NCI-H345 treated with DMSO at 0.1 percent for 48 hours (cell line): ENCODE results near the gene KLK15.

Experiments
- DNase-seq: peaks from one replicate; lab custom pipeline; 2025; ENCODE audit not compliant: unreplicated experiment; lab: John Stamatoyannopoulos, UW

KLK15 gene

DNA sequence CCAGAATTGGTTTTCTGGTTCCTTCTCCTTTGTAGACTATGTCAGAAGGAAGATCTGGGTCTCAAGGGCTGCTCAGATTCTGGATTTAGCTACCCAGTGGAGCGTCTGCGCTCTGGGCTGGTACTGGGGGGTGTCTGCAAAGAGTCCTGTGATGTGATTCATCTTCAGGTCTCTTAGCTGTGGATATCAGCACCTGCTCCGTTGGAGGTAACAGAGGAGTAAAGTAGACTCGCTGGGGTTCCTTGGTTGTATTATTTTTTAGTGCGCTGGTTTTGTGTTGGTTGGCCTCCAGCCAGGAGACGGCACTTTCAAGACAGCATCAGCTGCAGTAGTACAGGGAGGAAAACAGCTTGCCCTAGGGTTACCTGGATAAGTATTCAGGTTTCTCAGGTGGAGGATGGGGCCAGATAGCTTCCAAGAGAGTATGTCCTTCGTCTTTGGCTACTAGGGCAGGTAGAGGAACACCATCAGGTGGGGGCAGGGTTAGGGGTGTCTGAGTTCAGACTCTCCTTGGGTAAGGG, 10.4 kb upstream of the KLK15 start:
- DNase-seq: peak; percentile 36

DNA sequence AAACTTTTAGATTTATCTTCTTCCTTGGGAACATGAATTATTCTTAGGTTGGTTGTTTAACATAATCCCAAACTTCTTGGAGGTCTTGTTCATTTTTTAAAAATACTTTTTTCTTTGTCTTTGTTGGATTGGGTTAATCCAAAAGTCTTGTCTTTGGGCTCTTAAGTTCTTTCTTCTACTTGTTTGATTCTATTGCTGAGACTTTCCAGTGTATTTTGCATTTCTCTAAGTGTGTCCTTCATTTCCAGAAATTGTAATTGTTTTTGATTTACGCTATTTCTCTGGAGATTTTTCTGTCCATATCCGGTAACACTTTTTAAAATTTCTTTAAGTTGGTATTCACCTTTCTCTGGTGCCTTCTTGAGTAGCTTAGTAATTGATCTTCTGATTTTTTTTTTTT, 9.8 kb upstream of the KLK15 start:
- no peak for DNase-seq

DNA sequence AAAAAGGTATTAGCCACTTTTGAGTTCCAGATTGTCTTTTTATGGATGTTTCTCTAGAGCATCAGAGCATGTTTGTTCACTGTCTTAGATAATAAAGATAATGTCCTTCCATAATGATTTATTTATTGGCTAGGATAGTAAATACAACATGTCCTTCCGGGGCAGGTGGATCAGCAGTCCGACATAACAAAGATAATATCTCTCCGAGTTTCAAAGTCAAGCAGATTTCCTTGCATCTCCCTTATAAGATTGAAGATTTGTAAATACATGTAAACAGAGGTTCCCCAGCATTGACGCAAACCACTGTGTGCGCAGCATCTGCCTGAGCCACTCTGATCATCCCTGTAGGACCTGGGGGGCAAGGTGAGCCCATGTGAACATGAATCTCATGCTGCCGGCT, 8.8 kb upstream of the KLK15 start:
- DNase-seq: no peak

DNA sequence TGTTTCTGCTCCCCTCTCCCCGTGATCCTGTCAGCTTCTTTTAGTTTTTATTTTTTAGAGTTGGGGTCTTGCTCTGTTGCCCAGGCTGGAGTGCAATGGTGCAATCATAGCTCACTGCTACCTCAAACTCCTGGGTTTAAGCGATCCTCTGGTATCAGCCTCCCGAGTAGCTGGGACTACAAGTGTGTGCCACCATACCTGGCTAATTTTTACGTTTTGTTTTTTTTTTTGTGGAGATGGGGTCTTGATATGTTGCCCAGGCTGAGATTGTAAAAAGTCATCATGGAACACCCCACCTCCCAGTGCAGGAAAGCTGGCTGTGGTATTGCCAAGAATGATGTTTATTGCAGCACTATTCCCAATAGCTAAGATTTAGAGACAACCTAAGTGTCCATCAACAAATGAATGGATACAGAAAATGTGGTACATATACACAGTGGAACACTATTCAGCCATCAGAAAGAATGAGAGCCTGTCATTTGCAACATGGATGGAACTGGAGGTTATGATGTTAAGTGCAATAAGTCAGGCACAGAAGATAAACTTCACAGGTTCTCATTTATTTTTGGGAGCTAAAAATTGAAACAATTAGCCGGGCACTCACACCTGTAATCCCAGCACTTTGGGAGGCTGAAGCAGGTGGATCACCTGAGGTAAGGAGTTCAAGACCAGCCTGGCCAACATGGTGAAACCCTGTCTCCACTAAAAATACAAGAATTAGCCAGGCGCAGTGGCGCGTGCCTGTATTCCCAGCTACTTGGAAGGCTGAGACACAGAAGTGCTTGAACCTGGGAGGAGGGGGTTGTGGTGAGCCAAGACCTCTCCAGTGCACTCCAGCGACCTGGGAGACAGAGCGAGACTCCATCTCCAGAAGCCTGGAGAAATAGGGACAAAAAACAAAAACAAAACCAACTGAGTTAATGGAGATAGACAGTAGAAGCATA, 6.6 kb upstream of the KLK15 start:
- DNase-seq: no peak

DNA sequence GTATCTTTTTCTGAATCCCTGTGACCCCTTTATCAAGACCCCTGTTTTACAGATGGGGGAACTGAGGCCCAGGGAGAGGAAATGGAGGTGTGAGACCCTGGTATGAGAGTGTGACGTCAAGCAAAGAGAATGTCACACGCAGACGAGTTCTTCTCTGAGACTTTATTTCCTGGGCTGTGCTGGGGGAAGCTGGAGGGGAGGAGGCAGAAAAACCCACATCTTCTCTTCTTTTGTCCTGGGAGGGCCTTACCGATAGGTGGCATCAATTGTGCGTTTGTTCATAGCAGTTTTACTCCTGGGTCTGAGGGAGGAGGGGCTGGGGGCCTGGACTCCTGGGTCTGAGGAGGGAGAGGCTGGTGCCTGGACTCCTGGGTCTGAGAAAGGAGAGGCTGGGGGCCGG, 4.9 kb upstream of the KLK15 start:
- no peak for DNase-seq

DNA sequence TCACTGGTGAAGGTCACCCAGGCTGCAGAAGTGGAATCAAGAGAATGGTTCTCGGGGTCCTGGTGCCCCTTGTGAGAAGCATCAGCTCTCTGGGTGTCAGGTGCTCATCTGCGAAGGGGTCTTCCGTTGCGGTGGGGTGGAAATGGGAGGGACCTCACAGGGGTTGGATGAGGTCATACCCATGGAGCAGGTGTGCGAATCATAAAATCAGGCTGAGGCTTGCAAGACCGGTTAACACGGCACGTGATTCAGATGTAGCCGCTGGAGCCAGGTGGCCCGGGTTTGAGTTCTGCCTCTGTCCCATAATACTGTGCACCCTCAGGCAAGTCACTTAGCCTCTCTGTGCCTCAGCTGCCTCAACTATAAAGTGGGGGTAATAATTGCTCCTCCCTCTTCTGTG, 3.9 kb upstream of the KLK15 start:
- no peak for DNase-seq

DNA sequence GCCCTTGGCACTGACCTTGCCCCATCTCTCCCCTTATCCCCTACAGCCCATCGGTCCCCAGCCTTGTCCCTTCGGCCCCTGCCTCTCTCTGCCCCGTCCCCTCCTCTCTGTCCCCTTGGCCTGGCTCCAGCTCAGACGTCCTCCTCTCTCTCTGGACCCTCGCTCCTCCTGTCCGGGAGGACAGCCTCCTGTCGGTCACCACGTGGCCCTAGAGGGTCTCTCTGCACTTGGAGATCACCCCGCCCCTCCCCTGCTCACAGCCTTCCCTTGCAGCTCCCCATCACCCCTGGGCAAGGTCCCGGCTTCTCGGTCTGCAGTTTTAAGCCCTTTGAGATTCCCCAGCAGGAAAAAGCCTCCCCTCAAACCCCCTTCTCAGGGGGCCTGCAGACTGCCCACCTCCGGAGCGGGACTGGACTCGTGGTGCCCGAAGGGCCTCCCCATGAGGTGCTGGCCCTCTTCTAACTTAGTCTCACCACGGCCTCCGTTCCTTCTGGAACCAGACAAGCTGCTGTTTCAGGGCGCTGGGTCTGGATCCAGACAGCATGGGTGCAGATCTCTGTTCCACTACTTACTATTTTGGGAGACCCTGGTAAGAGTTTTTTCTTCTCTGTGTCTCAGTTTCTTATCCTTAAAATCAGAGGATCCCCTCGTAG, 3.3 kb upstream of the KLK15 start:
- DNase-seq: no peak

DNA sequence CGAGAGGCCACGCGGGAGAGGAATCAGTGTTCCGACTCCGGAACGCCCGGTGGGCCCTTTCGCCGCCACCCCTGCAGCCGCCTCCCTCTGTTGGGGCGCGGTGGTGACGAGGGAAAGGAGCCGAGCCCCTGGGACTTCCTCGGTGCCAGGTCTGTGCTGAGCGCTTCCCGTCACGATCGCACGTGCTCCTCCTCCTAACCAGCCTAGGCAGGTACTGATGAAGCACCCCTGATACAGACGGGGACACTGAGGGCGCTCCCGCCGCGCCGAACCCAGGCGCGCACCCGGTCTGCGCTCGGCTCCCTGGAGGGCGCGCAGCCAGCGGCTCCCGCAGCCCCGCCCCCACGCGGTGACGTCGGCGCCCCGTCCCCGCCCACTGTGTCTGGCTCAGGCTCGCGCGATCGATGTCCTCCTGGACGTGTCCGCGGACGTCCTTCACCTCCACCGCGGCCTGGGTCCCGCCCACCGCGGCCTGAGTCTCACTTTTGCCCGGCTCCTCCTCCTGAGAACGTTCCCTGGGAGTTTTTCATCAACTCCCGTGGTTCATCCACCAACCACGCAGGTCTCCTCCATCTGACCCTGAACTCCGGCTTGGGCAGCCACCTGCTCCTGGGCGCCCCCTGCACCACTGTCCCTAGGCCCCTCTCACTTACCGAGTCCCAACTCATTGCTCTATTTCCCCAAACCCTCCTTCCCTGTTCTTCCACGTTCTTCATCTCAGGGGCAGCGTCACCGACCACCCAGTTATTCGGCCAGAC, 2.6 kb upstream of the KLK15 start:
- peak; percentile 20 for DNase-seq

DNA sequence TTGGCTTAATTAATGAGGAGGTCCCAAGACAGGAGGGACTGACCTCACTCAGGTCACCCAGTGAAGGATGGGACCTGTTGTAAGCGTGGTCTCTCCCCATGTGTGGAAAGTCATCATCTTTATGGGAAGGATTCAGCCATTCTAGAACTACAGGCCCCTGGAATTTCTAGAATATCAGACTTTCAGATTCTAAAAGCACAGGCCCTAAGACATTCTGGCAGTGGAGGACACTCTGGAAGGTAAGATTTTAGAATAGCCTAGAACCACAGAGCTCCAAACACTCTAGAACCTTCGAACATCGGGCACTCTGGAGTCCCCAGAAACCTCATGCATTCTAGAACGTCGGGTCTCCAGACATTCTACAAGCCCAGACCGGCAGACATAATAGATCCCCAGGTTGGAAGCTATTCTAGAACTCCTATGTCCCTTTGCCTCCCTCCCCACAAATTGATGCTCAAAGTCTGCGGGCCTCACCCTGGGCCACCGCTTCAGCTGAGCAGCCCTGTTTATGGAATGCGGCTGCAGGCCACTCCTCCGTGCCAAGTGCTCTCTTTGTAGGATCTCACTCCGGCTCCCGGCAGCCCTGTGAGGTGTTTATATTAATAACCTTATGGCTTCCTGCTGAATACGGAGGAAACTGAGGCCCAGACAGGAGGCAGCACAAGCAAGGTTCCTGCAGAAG, 1.9 kb upstream of the KLK15 start:
- DNase-seq: peak; percentile 29

DNA sequence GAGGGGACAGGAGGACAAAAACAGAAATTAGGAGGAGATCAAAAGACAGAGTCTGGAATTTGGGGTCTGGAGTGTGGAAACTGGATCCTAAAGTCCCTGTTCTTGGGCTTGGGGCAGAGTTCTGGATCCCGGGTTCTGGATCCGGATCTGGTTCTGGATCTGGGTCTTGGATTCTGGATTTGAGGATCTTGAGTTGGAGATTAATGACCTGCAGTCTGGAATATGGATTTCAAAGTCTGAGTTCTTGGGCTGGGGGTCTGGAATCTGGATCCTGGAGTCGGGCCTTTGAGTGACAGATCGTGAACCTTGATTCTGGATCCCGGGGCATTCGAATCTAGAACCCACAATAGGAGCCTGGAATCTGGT, 411 bp upstream of the KLK15 start:
- DNase-seq: no peak

DNA sequence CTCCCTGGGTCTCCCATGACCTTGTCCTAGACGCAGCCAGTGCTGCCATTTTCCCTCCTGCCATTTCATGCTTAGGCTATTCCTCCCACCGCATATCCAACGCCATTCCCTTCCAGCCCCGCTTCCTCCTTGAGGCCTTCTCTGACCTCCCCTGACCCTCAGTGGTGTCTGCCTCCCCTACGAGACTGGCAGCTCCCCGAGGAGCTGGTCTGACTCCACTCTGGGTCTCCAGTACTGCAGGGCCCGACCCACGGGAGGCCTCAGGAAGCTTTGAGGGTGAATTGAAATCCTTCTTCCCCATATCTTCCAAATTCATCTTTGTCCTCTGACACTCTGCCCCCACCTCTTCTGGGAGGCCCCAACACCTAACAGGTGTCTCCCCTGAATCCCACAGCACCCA, 708 bp downstream of the KLK15 start:
- no peak for DNase-seq

DNA sequence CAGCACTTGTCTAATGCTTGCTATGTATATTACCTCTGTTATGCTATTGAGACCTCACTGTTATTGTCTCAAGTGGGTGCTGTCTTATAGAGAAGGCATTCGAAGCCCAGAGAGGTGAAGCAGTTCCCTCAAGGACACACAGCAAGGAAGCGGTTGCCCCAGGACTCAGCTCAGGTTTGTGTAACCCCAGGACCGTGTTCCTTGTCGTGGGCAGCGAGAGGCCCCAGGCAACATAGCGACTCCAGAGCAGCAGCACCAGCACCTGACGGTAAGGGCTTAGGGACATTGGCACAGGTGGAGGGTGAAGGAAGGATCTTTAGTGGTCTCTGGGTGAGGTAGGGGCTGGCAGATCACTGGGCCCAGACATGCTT, 2.4 kb downstream of the KLK15 start:
- DNase-seq: no peak

DNA sequence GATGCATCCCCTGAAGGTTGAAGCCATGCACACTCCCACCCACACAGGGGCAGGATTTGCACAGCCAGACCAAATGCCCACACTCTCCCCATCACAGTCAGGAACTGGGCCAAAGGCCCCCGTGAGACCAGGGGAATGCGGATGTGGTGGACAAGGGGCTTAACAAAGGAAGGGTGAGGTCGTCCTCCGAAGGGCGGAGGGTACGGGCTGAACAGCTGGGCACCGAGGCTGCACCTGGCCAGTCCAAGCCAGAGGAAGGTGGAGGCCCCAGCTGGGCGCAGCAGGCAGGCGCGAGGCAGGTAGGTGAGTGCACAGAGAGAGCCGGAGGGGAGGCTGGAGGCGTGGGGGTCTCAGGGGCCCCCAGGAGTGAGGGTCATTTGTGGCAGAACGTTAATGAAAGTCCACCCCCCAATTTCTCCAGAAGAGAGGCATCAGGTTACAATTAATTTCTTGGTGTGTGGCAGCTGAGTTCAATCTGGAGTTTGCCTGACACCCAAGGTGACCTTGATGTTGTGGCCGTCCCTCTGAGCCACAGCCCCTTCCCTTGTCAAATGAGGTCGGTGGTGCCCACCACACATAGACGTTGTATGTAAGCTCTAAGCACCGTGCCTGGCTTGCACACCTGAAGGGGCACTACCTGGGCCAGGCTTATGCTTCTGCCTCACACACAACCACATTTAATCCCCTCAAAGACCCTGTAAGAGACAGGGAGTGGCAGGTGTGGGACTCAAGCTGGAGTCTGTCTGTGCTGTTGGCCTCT, 2.9 kb downstream of the KLK15 start:
- no peak for DNase-seq

DNA sequence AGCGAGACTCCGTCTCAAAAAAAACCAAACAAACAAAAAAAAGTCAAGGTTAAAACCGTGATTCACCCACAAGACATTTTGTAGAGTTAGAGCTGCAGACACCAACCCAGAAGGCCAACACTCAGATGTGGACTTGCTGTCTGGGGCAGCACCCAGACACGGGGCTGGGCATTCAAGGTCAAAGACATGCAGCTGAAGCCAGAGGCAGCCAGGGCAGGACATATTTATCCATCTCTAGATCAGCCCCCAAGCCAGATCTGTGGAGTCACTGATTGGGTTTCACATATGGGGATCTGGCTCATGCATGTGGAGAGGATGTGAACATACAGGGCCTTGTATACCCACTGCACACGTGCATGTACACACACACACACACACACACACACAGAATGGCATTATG, 3.6 kb downstream of the KLK15 start:
- DNase-seq: no peak

DNA sequence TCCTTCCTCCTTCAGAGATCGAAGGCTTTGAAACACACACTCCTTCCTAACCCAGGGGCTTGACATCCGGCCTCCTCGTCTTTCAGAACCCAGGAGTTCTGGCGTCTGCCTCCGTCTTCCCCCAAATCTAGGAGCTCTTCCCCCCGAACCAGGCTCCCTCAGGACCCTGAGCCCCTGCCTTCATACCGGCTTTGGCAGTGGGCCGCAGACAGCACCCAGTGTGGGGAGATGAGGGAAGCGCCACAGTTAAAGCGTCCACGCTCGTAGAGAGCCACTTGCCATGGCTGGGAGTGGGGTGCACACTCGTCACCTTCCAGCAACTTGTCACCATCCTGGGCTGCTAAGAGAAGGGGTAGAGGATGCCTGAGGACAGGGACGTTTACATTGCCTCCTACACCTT, 5.9 kb downstream of the KLK15 start:
- no peak for DNase-seq

DNA sequence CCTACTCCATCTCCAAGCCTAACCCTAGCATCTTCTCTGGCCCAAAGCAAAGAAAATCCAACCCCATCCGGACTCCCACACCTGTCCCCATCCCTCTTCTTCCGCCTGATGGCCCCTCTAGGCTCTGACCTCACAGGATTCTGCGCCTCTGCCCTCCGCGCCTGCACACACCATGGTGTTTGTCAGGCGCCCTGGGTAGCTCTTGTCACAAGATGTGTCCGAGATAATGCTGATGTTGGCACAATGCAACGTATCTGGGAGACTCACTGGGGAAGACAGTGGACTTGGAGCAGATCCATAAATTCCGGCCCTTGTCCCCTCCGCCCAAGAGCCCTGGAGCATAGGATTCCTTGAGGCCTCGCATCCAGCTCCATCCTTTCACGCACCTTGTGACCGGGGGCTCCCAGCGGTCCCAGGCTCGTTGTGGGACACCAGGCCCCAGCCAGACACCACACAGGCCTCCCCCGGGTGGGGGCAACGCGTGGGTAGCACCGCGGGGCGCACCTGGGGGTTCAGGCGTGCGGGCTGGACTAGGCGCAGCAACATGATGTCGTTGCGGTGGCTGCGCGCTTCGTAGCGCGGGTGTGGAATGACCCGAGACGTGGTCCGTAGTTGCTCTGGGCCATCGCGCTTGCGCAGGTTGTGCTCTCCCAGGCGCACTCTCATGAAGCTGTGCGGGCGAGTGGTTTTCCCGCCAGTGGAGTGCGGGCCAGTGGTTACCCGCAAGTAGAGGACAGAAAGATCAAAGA, 6.7 kb downstream of the KLK15 start:
- DNase-seq: no peak

DNA sequence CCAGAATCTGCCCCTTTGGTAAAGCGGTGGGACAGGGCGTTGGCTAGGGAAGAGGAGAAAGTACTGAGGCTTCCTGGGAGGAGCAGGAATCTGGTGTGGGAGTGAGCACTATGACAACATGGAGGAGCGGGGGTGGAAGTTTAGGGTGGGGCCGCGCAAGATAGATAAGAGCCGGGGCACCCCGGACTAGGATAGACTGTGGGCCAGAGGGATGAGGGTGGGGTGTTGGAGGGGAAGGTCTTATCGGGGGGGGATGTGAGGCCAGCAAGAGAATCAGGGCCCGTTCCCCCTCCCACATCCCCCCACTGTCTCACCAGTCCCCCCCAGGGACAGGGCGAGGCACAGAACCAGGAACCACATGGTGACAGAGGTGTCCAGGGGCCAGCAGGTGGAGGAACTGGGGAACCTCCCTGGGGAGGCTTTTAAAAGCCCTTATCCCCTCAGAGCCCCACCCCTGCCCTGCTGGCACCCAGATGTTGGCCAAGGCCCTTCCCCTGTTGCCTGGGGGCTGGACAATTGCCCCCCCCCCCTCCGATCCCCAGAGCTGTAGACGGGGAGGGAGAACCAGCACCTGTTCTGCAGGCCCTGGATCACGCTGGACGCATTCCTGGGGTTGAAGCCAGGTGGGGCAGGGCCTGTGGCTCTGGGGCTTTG, 9.9 kb downstream of the KLK15 start, which contains the start of gene KLK1:
Gene KLK1, minus strand, starts transcription at position 399 of the 654 bp plus-strand sequence. Its CDS starts 39 bp downstream, at position 360.
- DNase-seq: no peak

DNA sequence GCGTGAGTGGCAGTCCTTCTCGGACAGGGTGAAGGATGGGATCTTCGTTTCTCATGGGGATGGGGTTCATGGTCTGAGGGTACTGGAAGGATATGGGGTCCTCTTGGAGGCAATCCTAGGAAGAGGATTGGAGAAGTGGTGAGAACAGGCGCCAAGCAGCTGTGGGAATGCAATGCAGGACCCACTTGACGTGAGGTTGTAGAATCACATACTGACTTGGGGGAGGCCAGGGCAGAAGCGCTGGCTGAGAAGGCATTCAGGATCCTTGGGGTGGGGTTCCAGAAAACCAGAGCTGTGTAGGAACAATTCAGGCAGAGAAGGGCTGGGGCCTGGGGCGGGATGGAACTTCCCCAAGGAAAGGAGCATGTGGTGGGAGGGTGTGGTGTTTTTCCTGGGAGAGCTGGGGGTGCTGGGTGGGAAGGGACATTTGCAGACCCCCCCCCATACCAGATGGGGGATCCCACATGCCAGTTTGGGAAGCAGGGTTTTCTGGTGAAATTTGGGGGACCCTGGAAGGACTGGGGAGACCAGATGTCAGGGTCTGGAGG, 10.6 kb downstream of the KLK15 start:
- DNase-seq: no peak

DNA sequence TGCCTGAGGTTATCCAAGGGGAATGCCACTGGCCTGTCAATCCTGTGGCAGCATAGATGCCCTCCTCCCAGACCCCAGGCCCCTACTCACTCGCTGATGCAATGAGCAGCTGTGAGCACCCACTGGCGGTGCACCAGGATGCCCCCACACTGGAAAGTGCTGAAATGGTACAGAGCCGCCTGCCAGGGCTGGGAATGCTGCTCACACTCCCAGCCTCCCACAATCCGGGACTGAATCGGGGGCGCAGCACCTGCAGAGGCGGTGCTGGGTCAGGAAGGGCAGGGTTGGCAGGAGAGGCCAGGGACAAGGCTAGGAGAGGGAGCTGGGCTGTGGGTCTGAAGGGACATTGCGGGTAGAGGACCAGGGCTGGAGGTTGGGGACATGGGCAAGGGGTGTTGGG, 11.8 kb downstream of the KLK15 start:
- DNase-seq: no peak
